GM12878 (cell line): ENCODE measurements around the gene CRYGA. TPM values are rescaled to one million over a fixed set of nuclear protein-coding genes. Genes with fewer than 3 reads are reported as not detected.

ENCODE experiments used
- ATAC-seq: fragments of 200-7000 bp; cut with Tn5 transposase; 3 replicates; pipeline ENCODE4 v1.9.1; 2020; ENCODE audit warnings: mild to moderate bottlenecking, moderate library complexity
- BruUV-seq: library from RNA; stranded (reverse); fragments of 400-500 nt; replicated peaks from 2 replicates; lab custom pipeline; 2021; lab: Mats Ljungman, UMichigan
- CTCF ChIA-PET: fragments of 300-600 bp; sonication (Branson Sonifier 250); formaldehyde crosslinking; extraction: SDS; loops from one replicate; lab custom pipeline; 2021; ENCODE audit warnings: inconsistent platforms; lab: Yijun Ruan, JAX
- POLR2A ChIA-PET: fragments of 350-600 bp; formaldehyde crosslinking; extraction: SDS; loops from one replicate; lab custom pipeline; 2021; ENCODE audit warnings: inconsistent platforms; lab: Charles Lee
- RAD21 ChIA-PET: fragments of 300-600 bp; sonication (Branson Sonifier 250); formaldehyde crosslinking; loops from one replicate; lab custom pipeline; 2023; ENCODE audit warnings: antibody characterized with exemption; ENCODE audit not compliant: unreplicated experiment; lab: Charles Lee
- SMC1A ChIA-PET: fragments of 300-600 bp; sonication (Branson Sonifier 250); formaldehyde crosslinking; loops from one replicate; lab custom pipeline; 2023; ENCODE audit not compliant: unreplicated experiment, uncharacterized antibody; lab: Charles Lee
- DNase-seq: peaks from one replicate; pipeline ENCODE4 v3.0.0-alpha.2; 2011; ENCODE audit warnings: low read depth, low spot score
- FAIRE-seq: peaks from 3 replicates; lab custom pipeline; 2011; peaks lifted over from hg19 to GRCh38; lab: Jason Lieb, UNC
- H2AFZ ChIP-seq: 2 replicates; pipeline ENCODE4 v1.6.0; 2011; ENCODE audit warnings: low read depth, low read length, control low read depth; ENCODE audit not compliant: control insufficient read depth
- H3K27ac ChIP-seq: 2 replicates; pipeline ENCODE4 v1.5.1; 2011; ENCODE audit warnings: control low read depth; ENCODE audit not compliant: control insufficient read depth, insufficient read depth
- H3K27me3 ChIP-seq, 2 experiments: replicated peaks in 1 of 2; 2 replicates each; pipeline versions ENCODE4 v1.6.0 to v1.6.1; 2011; ENCODE audit warnings: low read length in 1 of 2; ENCODE audit not compliant: control insufficient read depth in 2 of 2, insufficient read depth in 2 of 2
- H3K36me3 ChIP-seq, 2 experiments: 2 replicates each; pipeline ENCODE4 v1.5.1; 2011; ENCODE audit warnings: low read length in 1 of 2; ENCODE audit not compliant: control insufficient read depth in 2 of 2, insufficient read depth in 2 of 2
- H3K4me1 ChIP-seq: 2 replicates; pipeline ENCODE4 v1.6.1; 2011; ENCODE audit warnings: mild to moderate bottlenecking, low read length, moderate library complexity, mixed read lengths; ENCODE audit not compliant: control insufficient read depth, insufficient read depth
- H3K4me2 ChIP-seq: 2 replicates; pipeline ENCODE4 v1.6.0; 2011; ENCODE audit warnings: control low read depth; ENCODE audit not compliant: control insufficient read depth, insufficient read depth
- H3K4me3 ChIP-seq: fragments of 200-600 bp; sonication (generic); 2 replicates; pipeline ENCODE4 v1.5.1; 2016
- H3K79me2 ChIP-seq: 2 replicates; pipeline ENCODE4 v1.6.0; 2011; ENCODE audit warnings: low read length; ENCODE audit not compliant: control insufficient read depth, insufficient read depth
- H3K9ac ChIP-seq: 2 replicates; pipeline ENCODE4 v1.8.0; 2011; ENCODE audit warnings: low read length, control low read depth, mixed read lengths; ENCODE audit not compliant: control insufficient read depth, insufficient read depth
- H3K9me3 ChIP-seq: replicated peaks from 3 replicates; pipeline ENCODE4 v1.5.1; 2011; ENCODE audit warnings: mild to moderate bottlenecking, low read length; ENCODE audit not compliant: control insufficient read depth, insufficient read depth
- H4K20me1 ChIP-seq: 2 replicates; pipeline ENCODE4 v1.6.0; 2011; ENCODE audit not compliant: control insufficient read depth, insufficient read depth
- BACH1 ChIP-seq: fragments of 450-650 bp; IDR thresholded peaks from 2 replicates; pipeline ENCODE4 v1.6.1; 2017; ENCODE audit warnings: mild to moderate bottlenecking, borderline replicate concordance
- BCL11A ChIP-seq: IDR thresholded peaks from 2 replicates; pipeline ENCODE4 v1.6.1; 2011; ENCODE audit warnings: low read depth, low read length
- CEBPZ ChIP-seq: fragments of 150-350 bp; IDR thresholded peaks from 2 replicates; pipeline ENCODE4 v1.6.1; 2016; ENCODE audit warnings: low read depth, low read length
- ETV6 ChIP-seq, 2 experiments: fragments of 450-650 bp in 1 of 2; IDR thresholded peaks in 1 of 2; conservative IDR thresholded peaks in 1 of 2; 2 replicates each; pipeline ENCODE4 v1.6.1; 2014; ENCODE audit warnings: antibody characterized with exemption in 1 of 2, borderline replicate concordance in 1 of 2, low read depth in 1 of 2, mild to moderate bottlenecking in 1 of 2, moderate library complexity in 1 of 2
- HDAC6 ChIP-seq: fragments of 200-600 bp; sonication (generic); IDR thresholded peaks from one replicate; pipeline ENCODE4 v1.8.0; 2017; ENCODE audit warnings: antibody characterized with exemption; ENCODE audit not compliant: unreplicated experiment
- IKZF2 ChIP-seq, 2 experiments: fragments of 450-650 bp; IDR thresholded peaks; 2 replicates each; pipeline ENCODE4 v1.6.1; 2017; ENCODE audit warnings: mild to moderate bottlenecking in 2 of 2, moderate library complexity in 2 of 2
- NRF1 ChIP-seq: conservative IDR thresholded peaks from 2 replicates; pipeline ENCODE4 v1.6.1; 2011; ENCODE audit warnings: mild to moderate bottlenecking, low read depth, low read length, improper control_type of control experiment
- PML ChIP-seq: IDR thresholded peaks from 2 replicates; pipeline ENCODE4 v1.6.1; 2012; ENCODE audit warnings: low read length, inconsistent platforms
- RAD21 ChIP-seq: IDR thresholded peaks from 2 replicates; pipeline ENCODE4 v1.6.1; 2011; ENCODE audit warnings: mild to moderate bottlenecking, low read depth, low read length, moderate library complexity; ENCODE audit not compliant: insufficient read depth
- SIN3A ChIP-seq: IDR thresholded peaks from 2 replicates; pipeline ENCODE4 v1.6.1; 2012; ENCODE audit warnings: low read depth, low read length, improper control_type of control experiment
- WGBS: methylation state at CpG from one replicate; pipeline ENCODE4 v1.1.6; 2016; ENCODE audit warnings: low lambda C conversion rate; ENCODE audit not compliant: insufficient replicate concordance, insufficient coverage; ENCODE audit errors: missing lambda C conversion rate; 5-methylcytosine and 5-hydroxymethylcytosine counted together
- in situ Hi-C: fragments of 300-500 bp; cut with MboI; formaldehyde crosslinking; loops from 9 replicates; pipeline ENCODE4 v1.14.3; 2018; ENCODE audit warnings: mixed read lengths
- intact Hi-C: fragments of 100-400 bp; cut with micrococcal nuclease; formaldehyde crosslinking; loops from one replicate; pipeline ENCODE4 v1.14.2; 2022; ENCODE audit not compliant: unreplicated experiment
- polyA plus RNA-seq, 11 experiments: library from polyadenylated mRNA; depleted of rRNA in 4 of 11; unstranded in 6 of 11; stranded (reverse) in 5 of 11; fragments of >200 nt; fragmentation: Nextera tagmentation in 4 of 11; fragmentation: Illumina TruSeq in 1 of 11; extraction: Ambion mirVana in 4 of 11; extraction: Trizol in 1 of 11; gene quantifications; 1 replicate in 1 of 11; 2 replicates in 10 of 11; pipeline versions ENCODE4 v1.2.1 to v1.2.3, GENCODE V29; 2011 to 2016; ENCODE audit warnings: inconsistent platforms in 2 of 11, missing spikeins in 2 of 11, low read depth in 1 of 11
- total RNA-seq, 4 experiments: library from RNA; depleted of rRNA in 3 of 4; stranded (reverse); fragments of >200 nt in 3 of 4; fragmentation: Illumina TruSeq in 1 of 4; extraction: Trizol in 1 of 4; gene quantifications; 2 replicates each; pipeline versions ENCODE4 v1.2.1 to v1.2.3, GENCODE V29; 2013 to 2021
- TF ChIP-seq, protein P1 (sequence below): IDR thresholded peaks from 2 replicates; pipeline ENCODE4 v1.6.1; 2012; ENCODE audit warnings: low read depth, low read length, improper control_type of control experiment
- TF ChIP-seq, protein P2 (sequence below), 3 experiments: IDR thresholded peaks in 2 of 3; conservative IDR thresholded peaks in 1 of 3; 2 replicates each; pipeline ENCODE4 v1.5.1; 2011; ENCODE audit warnings: low read depth in 3 of 3, low read length in 3 of 3, mild to moderate bottlenecking in 3 of 3, control low read depth in 2 of 3, moderate library complexity in 2 of 3, inconsistent platforms in 1 of 3, mixed read lengths in 1 of 3; ENCODE audit not compliant: control insufficient read depth in 2 of 3, insufficient read depth in 1 of 3; ENCODE audit errors: extremely low read depth in 1 of 3

The CRYGA gene
- total and polyA plus RNA-seq, 10 of the 15 experiments (the other 5 are each of a cell fraction or from before 2014, with no cell fraction given): not detected

DNA sequence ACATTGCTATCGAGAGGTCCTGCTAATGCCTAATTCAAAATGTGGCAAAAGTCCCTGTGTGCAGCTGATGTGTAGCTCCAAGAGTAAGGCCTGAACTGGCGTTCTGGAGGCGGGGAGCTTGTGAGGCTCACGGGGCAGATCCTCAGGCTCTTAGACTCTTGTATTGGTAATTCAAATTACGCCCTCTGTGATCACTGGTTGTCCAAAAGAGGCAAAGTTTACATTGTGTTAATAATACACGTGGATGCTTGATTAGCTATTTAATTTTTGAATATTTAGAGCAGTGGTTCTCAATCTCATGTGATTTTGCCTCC is 12.4 kb upstream of the CRYGA start (continued):
- TF ChIP-seq CEBPZ (no peak), NRF1 (no peak), ETV6 (conservative IDR thresholded peaks at IDR 0.05 in 1 of 2, IDR thresholded peaks at IDR 0.05 in 1 of 2; ENCODE audit: borderline replicate concordance in 1 of 2, low read depth in 1 of 2) (no peak), BACH1 (no peak)

DNA sequence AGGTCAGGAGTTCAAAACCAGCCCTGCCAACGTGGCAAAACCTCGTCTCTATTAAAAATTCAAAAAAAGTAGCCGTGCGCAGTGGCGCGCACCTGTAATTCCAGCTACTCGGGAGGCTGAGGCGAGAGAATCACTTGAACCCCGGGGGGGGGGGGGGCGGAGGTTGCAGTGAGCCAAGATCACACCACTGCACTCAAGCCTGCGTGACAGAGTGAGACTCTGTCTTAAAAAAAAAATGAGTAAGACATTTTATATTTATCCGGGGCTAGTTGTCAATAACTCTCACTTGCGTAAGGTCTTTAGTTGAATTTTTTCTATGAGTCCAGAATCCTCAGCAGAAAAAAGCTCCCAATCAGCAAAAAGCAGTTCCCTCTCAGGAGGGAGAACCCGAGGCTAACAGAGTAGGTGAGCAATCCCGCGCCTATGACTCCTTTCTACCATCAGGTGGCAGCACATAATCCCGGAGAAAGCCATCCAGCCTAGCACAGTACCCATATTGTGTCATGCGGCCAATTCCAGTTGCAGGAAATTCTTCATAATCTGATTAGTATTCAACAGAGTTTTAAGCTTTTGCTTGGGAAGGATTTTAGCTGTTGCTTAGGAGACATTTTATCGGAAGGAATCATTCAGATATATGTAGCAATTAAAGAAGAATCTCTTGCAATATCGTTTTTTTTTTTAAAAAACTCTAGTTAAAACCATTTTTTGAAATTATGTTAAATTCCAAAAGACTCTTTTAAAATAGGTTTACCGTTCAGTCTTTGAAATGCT is 11.9 kb upstream of the CRYGA start:
- no peaks in the 10 kb centered on the region for H3K36me3 ChIP-seq
- peak; percentile 100 for ATAC-seq
- no peak overlapping the region for H3K4me2 ChIP-seq
- no peak overlapping the region for H2AFZ ChIP-seq
- CTCF ChIA-PET: interaction anchor here (0.6 to 2.9 kb wide), 42 partner anchors 7 to 1156 kb away, joined by 3 to 51 read pairs (median 4); partner anchors contain the start of gene IDH1
- in situ Hi-C loops: loop anchor here (25.0 kb wide), 1 partner anchor 1037 kb away; no protein-coding TSS in a partner anchor
- H3K9ac ChIP-seq: no peak overlapping the region
- peak; percentile 91 for FAIRE-seq
- H4K20me1 ChIP-seq: no peaks in the 10 kb centered on the region
- peak; percentile 12 for DNase-seq
- POLR2A ChIA-PET: interaction anchor here (0.6 kb wide), 1 partner anchor 564 kb away, joined by 4 read pairs; no protein-coding TSS in a partner anchor
- intact Hi-C loops: loop anchor here (1.0 to 10.0 kb wide), 3 partner anchors 79 to 1033 kb away; no protein-coding TSS in a partner anchor
- no peak overlapping the region for H3K4me3 ChIP-seq
- H3K27me3 ChIP-seq: peaks cover 0 to 5% of the 10 kb centered on the region in 2 experiments; a peak in 1 of 4 replicates
- no peak overlapping the region for H3K27ac ChIP-seq
- WGBS: 34% methylated on average over 20 of the region's 21 CpGs
- no peaks in the 10 kb centered on the region for H3K4me1 ChIP-seq
- no peaks in the 10 kb centered on the region for H3K79me2 ChIP-seq
- no peaks in the 10 kb centered on the region for H3K9me3 ChIP-seq
- RAD21 ChIA-PET: interaction anchor here (0.6 to 2.9 kb wide), 9 partner anchors 9 to 321 kb away, joined by 3 to 25 read pairs (median 5); partner anchors contain the start of genes C2orf80, IDH1 and PIKFYVE
- SMC1A ChIA-PET: interaction anchor here (0.9 to 2.6 kb wide), 13 partner anchors 9 to 1156 kb away, joined by 3 to 32 read pairs (median 3); partner anchors contain the start of gene IDH1
- no TSS peak for BruUV-seq
- TF ChIP-seq PML (no peak), IKZF2 (IDR thresholded peaks at IDR 0.05) (no peak), RAD21 (peak; percentile 71), HDAC6 (no peak), BCL11A (no peak), SIN3A (no peak)
- TF ChIP-seq, protein P1, sequence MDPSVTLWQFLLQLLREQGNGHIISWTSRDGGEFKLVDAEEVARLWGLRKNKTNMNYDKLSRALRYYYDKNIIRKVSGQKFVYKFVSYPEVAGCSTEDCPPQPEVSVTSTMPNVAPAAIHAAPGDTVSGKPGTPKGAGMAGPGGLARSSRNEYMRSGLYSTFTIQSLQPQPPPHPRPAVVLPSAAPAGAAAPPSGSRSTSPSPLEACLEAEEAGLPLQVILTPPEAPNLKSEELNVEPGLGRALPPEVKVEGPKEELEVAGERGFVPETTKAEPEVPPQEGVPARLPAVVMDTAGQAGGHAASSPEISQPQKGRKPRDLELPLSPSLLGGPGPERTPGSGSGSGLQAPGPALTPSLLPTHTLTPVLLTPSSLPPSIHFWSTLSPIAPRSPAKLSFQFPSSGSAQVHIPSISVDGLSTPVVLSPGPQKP: no peak
- TF ChIP-seq, protein P2, sequence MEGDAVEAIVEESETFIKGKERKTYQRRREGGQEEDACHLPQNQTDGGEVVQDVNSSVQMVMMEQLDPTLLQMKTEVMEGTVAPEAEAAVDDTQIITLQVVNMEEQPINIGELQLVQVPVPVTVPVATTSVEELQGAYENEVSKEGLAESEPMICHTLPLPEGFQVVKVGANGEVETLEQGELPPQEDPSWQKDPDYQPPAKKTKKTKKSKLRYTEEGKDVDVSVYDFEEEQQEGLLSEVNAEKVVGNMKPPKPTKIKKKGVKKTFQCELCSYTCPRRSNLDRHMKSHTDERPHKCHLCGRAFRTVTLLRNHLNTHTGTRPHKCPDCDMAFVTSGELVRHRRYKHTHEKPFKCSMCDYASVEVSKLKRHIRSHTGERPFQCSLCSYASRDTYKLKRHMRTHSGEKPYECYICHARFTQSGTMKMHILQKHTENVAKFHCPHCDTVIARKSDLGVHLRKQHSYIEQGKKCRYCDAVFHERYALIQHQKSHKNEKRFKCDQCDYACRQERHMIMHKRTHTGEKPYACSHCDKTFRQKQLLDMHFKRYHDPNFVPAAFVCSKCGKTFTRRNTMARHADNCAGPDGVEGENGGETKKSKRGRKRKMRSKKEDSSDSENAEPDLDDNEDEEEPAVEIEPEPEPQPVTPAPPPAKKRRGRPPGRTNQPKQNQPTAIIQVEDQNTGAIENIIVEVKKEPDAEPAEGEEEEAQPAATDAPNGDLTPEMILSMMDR (IDR thresholded peaks at IDR 0.05 in 2 of 3, conservative IDR thresholded peaks at IDR 0.05 in 1 of 3; ENCODE audit: control insufficient read depth in 2 of 3, extremely low read depth in 1 of 3, insufficient read depth in 1 of 3, low read depth in 3 of 3, low read length in 3 of 3): peak; percentile 88 to 96 (median 90)
